Transverse colon (tissue), 4 donors: ENCODE results near the gene IFRD2. TPM values are rescaled to one million over a fixed set of nuclear protein-coding genes. Genes with fewer than 3 reads are reported as not detected.
"Not testable (repeated sequence)": the region's sequence is repeated elsewhere in the genome, so short reads cannot be mapped to it uniquely, and the experiment has no call there.

Experiments used
- DNase-seq: peaks from one replicate; pipeline ENCODE4 v3.0.0-alpha.2; 2019
- H3K27ac ChIP-seq, 4 donors: fragments of 200-600 bp; sonication (generic); 2 replicates each; pipeline ENCODE4 v1.5.1; 2016 to 2018; ENCODE audit warnings: inconsistent platforms in 4 of 4
- H3K27me3 ChIP-seq: fragments of 200-600 bp; sonication (generic); 2 replicates; pipeline ENCODE4 v1.5.1; 2017; ENCODE audit warnings: inconsistent platforms
- H3K36me3 ChIP-seq, 4 donors: fragments of 200-600 bp; sonication (generic); 2 replicates each; pipeline ENCODE4 v1.5.1; 2017 to 2019; ENCODE audit warnings: inconsistent platforms in 4 of 4
- H3K4me1 ChIP-seq, 4 donors: fragments of 200-600 bp; sonication (generic); 2 replicates each; pipeline ENCODE4 v1.5.1; 2017 to 2020; ENCODE audit warnings: inconsistent platforms in 4 of 4
- H3K4me3 ChIP-seq, 4 donors: fragments of 200-600 bp; sonication (generic); 1 replicate in 1 of 4; 2 replicates in 3 of 4; pipeline versions ENCODE4 v1.5.1 to v1.6.1; 2017 to 2019; ENCODE audit warnings: inconsistent platforms in 4 of 4
- H3K9me3 ChIP-seq, 2 donors: fragments of 200-600 bp; sonication (generic); 2 replicates each; pipeline ENCODE4 v1.5.1; 2017 to 2019; ENCODE audit warnings: inconsistent platforms in 2 of 2
- EP300 ChIP-seq: sonication (generic); formaldehyde crosslinking; IDR thresholded peaks from one replicate; pipeline ENCODE4 v1.6.1; 2017; ENCODE audit warnings: antibody characterized with exemption, low read depth
- POLR2A ChIP-seq: fragments of 450-650 bp; IDR thresholded peaks from one replicate; pipeline ENCODE4 v1.6.1; 2016; ENCODE audit warnings: antibody characterized with exemption, mild to moderate bottlenecking, moderate library complexity
- POLR2AphosphoS5 ChIP-seq, 3 donors: sonication (generic); formaldehyde crosslinking; IDR thresholded peaks; one replicate each; pipeline ENCODE4 v1.6.1; 2016; ENCODE audit warnings: antibody characterized with exemption in 3 of 3
- WGBS, 2 donors: methylation state at CpG; one replicate each; pipeline ENCODE4 v1.1.5; 2018; ENCODE audit warnings: low coverage in 1 of 2; 5-methylcytosine and 5-hydroxymethylcytosine counted together
- in situ Hi-C, 4 donors: fragments of 200-750 bp; cut with MboI; loops; one replicate each; pipeline versions ENCODE4 v1.15.0 to v1.15.1; 2017; ENCODE audit warnings: low sequenced_read_pairs in 3 of 4, low pct_ligation_motif_present in 1 of 4, low pct_unique_long_range_greater_than_20kb in 1 of 4
- intact Hi-C: fragments of 100-400 bp; cut with DNase I; formaldehyde crosslinking; loops from one replicate; pipeline ENCODE4 v1.15.1; 2023; ENCODE audit warnings: low total_unique reads
- total RNA-seq, 4 donors: library from RNA; depleted of rRNA; stranded (reverse); fragments of >200 nt; gene quantifications; one replicate each; pipeline ENCODE4 v1.1.0, GENCODE V29; 2016
- TF ChIP-seq, protein P1 (sequence below), 5 experiments: fragments of 200-600 bp in 3 of 5; fragments of 450-650 bp in 2 of 5; sonication (generic) in 3 of 5; IDR thresholded peaks; 1 replicate in 2 of 5; 2 replicates in 3 of 5; pipeline ENCODE4 v1.5.1; 2016 to 2017; ENCODE audit warnings: antibody characterized with exemption in 5 of 5, inconsistent platforms in 3 of 5, mild to moderate bottlenecking in 2 of 5, moderate library complexity in 1 of 5

IFRD2 gene
- total RNA-seq, 4 donors from 2014 or later = 44.9 to 183 (median 59.5) TPM

DNA sequence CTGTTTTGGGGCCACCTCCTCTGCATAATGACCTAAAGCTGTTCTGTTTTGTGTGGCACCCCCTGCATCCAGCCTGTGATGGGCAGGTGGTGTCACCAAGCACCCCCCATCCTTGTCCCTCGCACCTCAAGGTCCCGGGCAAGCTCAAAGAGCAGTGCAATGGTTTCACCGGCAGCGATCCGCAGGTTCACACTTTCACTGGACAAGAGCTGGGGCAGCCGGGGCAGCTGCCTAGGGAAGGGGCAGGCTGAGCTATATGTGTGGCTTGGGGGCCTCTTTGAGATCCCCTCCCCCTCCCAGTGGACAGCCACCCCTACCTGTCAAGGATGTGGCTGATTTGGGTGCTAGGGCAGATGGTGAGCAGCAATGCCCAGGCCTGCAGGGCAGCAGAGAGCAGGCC is 3.1 kb downstream of the IFRD2 start:
- H3K4me1 ChIP-seq = peaks cover 13 to 25% (median 18%) of the 10 kb centered on the region in 4 donors
- in situ Hi-C loops = no loop called here
- H3K27ac ChIP-seq = no peak overlapping the region
- WGBS, 2 donors = 97% methylated on average over 5 of the region's 6 CpGs; no CpG with 5 or more reads in 1 of the 2 donors
- H3K4me3 ChIP-seq = no peak overlapping the region
- H3K36me3 ChIP-seq = peaks cover 0 to 11% (median 6%) of the 10 kb centered on the region in 4 donors
- no peaks in the 10 kb centered on the region for H3K27me3 ChIP-seq
- no peak for DNase-seq
- TF ChIP-seq, protein P1, sequence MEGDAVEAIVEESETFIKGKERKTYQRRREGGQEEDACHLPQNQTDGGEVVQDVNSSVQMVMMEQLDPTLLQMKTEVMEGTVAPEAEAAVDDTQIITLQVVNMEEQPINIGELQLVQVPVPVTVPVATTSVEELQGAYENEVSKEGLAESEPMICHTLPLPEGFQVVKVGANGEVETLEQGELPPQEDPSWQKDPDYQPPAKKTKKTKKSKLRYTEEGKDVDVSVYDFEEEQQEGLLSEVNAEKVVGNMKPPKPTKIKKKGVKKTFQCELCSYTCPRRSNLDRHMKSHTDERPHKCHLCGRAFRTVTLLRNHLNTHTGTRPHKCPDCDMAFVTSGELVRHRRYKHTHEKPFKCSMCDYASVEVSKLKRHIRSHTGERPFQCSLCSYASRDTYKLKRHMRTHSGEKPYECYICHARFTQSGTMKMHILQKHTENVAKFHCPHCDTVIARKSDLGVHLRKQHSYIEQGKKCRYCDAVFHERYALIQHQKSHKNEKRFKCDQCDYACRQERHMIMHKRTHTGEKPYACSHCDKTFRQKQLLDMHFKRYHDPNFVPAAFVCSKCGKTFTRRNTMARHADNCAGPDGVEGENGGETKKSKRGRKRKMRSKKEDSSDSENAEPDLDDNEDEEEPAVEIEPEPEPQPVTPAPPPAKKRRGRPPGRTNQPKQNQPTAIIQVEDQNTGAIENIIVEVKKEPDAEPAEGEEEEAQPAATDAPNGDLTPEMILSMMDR (IDR thresholded peaks at IDR 0.05) = no peak
- TF ChIP-seq EP300 (no peak), POLR2AphosphoS5 (IDR thresholded peaks at IDR 0.05) (no peak), POLR2A (no peak)
- H3K9me3 ChIP-seq = no peaks in the 10 kb centered on the region
- intact Hi-C loops = no loop called here

DNA sequence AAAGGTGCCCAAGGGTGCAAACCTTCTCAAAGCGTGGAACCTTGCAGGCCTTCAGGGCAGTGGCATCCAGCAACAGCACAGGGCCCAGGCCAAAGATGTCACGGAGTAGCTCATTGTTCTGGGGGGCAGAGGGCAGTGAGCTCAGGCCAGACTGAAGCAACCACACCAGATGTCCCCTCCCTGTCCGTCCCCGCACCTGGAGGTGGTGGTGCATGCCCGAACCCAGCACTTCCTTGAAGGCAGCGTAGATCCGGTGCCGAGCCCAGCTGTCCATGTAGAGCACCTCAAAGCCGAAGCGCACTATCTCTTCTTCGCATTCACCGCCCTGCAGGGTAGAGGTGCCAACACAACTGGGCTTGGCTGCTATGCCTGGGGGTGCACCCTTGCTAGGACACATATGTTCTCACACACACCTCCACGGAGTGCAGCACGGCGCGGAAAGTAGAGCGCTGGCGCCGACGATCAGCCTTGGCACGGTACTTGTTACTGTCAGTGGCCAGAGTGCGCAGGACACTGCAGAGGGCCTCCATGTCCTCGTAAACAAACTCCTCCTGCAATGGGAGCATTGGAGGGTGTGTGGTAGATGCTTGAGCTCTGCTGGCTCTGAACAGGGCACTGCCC is 3.7 kb downstream of the IFRD2 start:
- TF ChIP-seq POLR2AphosphoS5 (IDR thresholded peaks at IDR 0.05) (no peak), POLR2A (no peak), EP300 (no peak)
- TF ChIP-seq, protein P1 (IDR thresholded peaks at IDR 0.05) = no peak
- WGBS, 2 donors = 86 to 91% methylated on average over 9 to 23 of the region's 23 CpGs
- in situ Hi-C loops = no loop called here
- DNase-seq = no peak
- Histone ChIP-seq H3K27me3 (no peaks in the 10 kb centered on the region), H3K9me3 (no peaks in the 10 kb centered on the region), H3K27ac (no peak overlapping the region), H3K36me3 (peaks cover 0 to 11% (median 6%) of the 10 kb centered on the region in 4 donors), H3K4me1 (peaks cover 13 to 25% (median 18%) of the 10 kb centered on the region in 4 donors), H3K4me3 (no peak overlapping the region)
- intact Hi-C loops = no loop called here

DNA sequence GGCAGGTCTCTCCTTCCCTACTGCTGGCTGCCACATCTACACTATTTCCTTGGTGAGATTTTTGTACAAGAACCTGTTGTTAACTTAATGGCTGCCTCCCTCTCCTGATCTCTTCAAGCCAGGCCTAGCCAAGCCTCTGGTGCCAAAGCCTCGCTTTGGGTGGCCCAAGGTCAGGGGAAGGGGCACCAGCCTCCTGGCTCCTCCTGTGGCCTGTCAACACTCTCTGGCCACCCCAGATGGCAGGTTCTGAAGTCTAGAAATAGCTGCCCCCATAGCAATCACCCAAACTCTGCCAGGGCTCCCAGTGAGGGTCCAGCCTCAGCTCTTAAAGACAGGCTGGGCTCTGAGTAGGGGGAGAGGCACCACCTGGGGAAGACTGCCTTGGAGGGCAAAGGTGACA is 5.0 kb downstream of the IFRD2 start:
- intact Hi-C loops (no loop called here), in situ Hi-C loops (no loop called here)
- DNase-seq = no peak
- no peak for TF ChIP-seq POLR2AphosphoS5 (IDR thresholded peaks at IDR 0.05)
- no peak for TF ChIP-seq POLR2A
- no peak for TF ChIP-seq EP300
- TF ChIP-seq, protein P1 (IDR thresholded peaks at IDR 0.05) = no peak
- 100% methylated on average over 1 of the region's 1 CpG; no CpG with 5 or more reads in 1 of the 2 donors for WGBS, 2 donors
- no peak overlapping the region for H3K4me3 ChIP-seq
- peaks cover 0 to 11% (median 6%) of the 10 kb centered on the region in 4 donors for H3K36me3 ChIP-seq
- no peaks in the 10 kb centered on the region for H3K9me3 ChIP-seq
- H3K4me1 ChIP-seq = peaks cover 7 to 17% (median 12%) of the 10 kb centered on the region in 4 donors
- H3K27ac ChIP-seq = no peak overlapping the region
- no peaks in the 10 kb centered on the region for H3K27me3 ChIP-seq

DNA sequence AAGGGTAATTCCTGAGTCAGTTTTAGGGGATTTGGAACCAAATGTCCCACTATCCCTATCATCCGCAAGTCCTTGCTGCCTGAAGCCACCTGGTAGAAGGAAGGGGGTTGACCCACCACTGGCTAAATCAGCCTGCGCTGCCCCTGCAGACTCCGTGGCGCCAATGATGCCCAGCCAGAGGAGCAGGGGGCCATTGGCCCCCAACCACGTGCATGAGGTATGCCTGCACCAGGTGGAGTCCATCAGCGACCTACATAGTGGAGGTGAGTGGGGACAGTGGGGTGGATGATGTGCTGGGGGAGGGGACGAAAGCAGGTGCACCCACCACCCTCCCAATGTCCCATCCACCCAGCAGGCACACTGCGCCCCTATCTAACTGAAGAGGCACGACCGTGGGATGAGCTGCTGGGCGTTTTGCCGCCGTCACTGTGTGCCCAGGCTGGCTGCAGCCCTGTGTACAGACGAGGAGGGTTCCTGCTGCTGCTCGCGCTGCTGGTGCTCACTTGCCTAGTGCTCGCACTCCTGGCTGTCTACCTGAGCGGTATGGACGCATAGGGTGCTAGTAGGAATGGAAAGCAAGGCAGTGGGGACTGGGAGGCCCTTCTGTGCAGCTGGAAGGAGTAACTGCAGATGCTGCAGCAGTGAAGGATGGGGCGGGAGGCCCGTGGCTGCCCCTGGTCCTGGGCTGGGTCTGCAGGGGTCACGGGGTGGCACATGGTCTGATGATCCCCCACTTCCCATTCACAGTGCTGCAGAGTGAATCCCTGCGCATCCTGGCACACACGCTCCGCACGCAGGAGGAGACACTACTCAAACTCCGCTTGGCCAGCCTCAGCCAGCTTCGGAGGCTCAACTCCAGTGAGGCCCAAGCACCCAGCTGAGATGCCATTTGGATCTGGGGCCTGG is 5.7 kb downstream of the IFRD2 start:
- H3K9me3 ChIP-seq = no peaks in the 10 kb centered on the region
- 88% methylated on average over 26 of the region's 28 CpGs; no CpG with 5 or more reads in 1 of the 2 donors for WGBS, 2 donors
- in situ Hi-C loops (no loop called here), intact Hi-C loops (no loop called here)
- H3K4me1 ChIP-seq = peaks cover 7 to 13% (median 11%) of the 10 kb centered on the region in 4 donors
- H3K27me3 ChIP-seq = no peaks in the 10 kb centered on the region
- no peak for DNase-seq
- no peak overlapping the region for H3K27ac ChIP-seq
- no peak overlapping the region for H3K4me3 ChIP-seq
- TF ChIP-seq, protein P1 (IDR thresholded peaks at IDR 0.05) = no peak
- no peak for TF ChIP-seq POLR2AphosphoS5 (IDR thresholded peaks at IDR 0.05)
- peaks cover 0 to 11% (median 6%) of the 10 kb centered on the region in 4 donors for H3K36me3 ChIP-seq

DNA sequence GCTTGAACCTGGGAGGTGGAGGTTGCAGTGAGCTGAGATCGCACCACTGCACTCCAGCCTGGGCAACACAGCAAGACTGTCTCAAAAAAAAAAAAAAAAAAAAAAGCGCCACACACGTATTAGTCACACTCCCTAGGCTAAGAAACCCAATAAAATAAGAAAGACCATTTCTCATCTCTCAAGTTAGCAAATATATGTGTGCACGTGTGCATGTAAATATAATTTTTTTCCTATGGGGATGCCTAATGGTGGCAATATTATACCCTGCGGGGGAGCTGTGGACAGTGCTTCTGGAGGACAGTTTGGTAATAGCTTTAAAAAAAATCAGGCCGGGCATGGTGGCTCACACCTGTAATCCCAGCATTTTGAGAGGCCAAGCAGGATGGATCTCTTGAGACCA is 8.1 kb downstream of the IFRD2 start:
- H3K27ac ChIP-seq, H3K27me3 ChIP-seq, in situ Hi-C loops, H3K4me1 ChIP-seq, H3K4me3 ChIP-seq, H3K9me3 ChIP-seq, intact Hi-C loops, H3K36me3 ChIP-seq, DNase-seq: not testable (repeated sequence)
- WGBS, 2 donors = 74 to 82% methylated on average over 4 to 6 of the region's 6 CpGs
